ENCODE data around the gene CARTPT.

CARTPT gene

DNA sequence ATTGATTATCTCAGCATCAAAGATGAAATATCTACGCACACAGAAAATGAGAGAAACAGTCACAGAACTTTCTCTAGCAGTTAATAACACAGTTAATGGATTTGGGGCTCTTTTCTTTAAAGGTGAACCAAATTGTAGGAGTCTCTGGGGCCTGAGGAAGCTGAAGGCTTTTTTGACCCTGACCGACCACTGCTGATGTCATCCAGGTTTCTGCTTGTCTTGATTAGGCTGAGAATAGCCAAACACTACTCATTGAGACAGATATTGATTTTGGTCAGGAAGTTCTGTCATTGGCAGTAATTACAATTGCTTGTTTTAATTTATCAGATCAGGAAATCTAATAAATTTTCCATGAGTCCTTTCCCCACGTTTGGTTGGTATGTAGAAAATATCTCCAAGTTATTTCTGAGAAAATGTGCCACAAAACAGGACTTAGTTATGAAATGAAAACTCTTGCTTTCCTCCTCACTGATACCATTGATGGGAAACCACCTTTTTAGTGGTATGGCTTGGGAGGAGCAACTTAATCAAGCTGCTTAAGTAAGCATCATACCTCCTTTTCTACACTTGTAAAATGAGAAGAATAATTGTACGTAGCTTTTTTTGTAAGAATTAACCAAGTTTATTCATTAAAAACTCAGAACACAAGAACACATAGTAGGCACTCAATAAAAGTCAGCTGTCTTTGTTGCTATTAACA, 19.7 kb downstream of the CARTPT start:
- DNase-seq, result no peak

DNA sequence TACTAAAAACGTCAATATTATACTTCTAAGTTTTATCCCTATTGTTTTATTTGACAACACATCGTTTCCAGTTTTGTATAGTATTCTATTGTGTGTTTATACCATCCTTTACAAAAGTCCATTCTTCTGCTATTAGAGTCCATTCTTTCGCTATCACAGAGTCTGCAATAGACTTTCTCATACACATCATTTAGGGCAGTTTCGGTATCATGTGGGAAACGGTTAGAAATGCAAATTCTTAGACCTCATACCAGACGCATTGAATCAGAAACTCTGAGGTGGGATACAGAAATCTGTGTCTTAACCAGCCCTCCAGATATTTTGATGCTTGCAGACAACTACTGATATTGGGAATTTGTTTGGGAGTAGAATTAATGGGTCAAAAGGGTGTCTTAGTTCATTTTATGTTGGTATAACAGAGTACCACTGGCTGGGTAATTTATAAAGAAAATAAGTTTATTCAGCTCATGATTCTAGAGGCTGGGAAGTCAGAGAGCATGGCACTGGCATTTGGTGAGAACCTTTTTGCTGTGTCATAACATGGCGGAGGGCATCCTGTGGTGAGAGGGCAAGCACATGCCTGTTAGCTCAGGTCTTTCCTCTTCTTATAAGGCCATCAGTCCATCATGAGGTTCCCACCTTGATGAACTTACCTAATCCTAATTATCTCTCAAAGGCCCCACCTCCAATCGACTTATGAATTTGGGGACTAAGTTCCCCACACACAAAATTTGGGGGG, 21.1 kb downstream of the CARTPT start:
- no peak for DNase-seq

GRCh38 chr5:71743155-71743554, 24.1 kb downstream of the CARTPT start:
- no peak for DNase-seq

- DNase-seq, result no peak
These were observed 25.1 kb downstream of the CARTPT start for GRCh38 chr5:71744009-71744790.

- DNase-seq, result no peak
These were observed 28.1 kb downstream of the CARTPT start for GRCh38 chr5:71747182-71747581.

DNA sequence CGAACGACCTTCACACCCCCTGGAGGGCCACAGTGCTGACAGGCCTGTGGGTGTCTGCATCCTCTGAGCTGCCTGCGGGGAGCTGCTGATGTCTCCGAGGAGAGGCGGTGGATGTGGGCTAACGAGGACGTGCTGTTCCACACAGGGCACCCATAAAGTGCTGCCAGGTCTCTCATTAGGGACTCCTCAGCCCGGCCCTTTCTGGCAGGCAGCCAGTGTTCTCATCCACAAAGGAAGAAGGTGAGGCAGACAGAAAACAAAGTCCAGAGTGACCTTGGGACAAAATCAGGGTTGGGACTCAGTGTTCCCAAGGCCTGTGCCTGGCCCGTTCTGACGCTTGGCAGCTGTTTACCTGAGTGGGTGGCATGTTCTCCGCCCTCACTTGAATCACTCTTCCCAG, 29.3 kb downstream of the CARTPT start:
- DNase-seq, result no peak

DNA sequence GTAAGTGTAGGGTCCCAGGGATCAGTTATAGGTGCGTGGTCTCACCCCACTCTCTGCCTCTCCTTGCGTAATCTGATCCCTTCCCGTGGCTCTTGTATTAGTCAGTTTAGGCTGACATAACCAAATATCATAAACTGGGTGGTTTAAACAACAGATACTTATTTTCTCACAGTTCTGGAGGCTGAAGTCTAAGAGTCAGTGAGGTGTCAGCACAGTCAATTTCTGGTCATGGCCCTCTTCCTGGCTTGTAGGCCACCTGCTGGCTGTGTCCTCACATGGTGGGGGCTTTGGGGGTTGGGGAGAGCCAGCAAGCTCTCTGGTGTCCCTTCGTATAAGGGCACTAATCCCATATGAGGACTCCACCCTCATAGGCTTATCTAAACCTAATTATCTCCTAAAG, 32.3 kb downstream of the CARTPT start:
- DNase-seq, result no peak

GRCh38 chr5:71752441-71753190, 33.5 kb downstream of the CARTPT start:
- no peak for DNase-seq

- peak; percentile 56 for DNase-seq
These were observed 38.8 kb downstream of the CARTPT start for GRCh38 chr5:71757590-71758543.

DNA sequence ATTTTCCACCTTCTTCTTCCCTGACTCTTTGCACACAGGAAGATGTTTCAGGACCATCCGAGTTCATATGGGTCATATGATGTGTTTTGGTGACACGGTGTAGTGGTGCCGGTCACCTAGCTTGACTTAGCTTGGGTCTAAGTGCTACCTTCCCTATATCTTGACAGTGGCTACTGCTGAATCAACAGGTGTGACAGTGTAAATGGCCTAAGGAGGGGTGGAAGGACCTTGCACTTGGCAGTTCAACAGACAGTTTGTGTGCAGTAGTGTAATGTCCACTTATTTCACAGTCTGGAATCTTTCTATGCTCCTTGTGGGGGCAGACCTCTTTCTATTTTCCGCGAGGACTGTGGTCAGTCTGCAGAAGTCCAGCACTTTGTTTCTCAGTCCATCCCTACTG, 43.8 kb downstream of the CARTPT start:
- no peak for DNase-seq

DNA sequence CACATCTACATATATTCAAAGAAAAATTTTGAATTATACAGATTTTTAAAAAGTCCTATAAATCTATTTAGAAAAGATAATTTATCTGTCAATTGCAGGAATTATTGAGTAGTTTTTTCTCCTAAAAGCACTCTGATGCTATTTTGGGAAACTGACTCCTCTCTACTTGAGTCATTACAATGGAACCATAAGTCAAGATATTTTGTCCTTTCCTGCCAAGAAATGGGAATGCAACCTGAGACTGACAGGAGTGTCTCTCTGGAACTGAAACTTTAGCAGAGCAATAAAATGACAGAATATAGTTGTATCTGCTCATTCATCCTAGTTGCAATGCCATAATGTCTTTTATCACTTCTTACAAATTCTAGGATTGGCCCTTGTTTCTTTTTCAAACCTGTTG, 48.6 kb downstream of the CARTPT start:
- DNase-seq, result peak; percentile 65

GRCh38 chr5:71769287-71769686, 50.2 kb downstream of the CARTPT start:
- no peak for DNase-seq

GRCh38 chr5:71770381-71770780, 51.3 kb downstream of the CARTPT start:
- DNase-seq, result no peak

Data from fibroblast of skin of right biceps (primary cell).